Fibroblast of villous mesenchyme (primary cell): ENCODE results near the gene STOX2. TPM values are rescaled to one million over a fixed set of nuclear protein-coding genes. Genes with fewer than 3 reads are reported as not detected.

Experiments
- DNase-seq: peaks from one replicate; pipeline ENCODE4 v3.0.0-alpha.2; 2010; ENCODE audit warnings: low read depth
- H3K4me3 ChIP-seq: 2 replicates; pipeline ENCODE4 v1.5.1; 2011; ENCODE audit warnings: low read depth, mild to moderate bottlenecking, low read length
- total RNA-seq: library from RNA; depleted of rRNA; stranded (reverse); fragments of >200 nt; gene quantifications from 2 replicates; pipeline ENCODE4 v1.2.3, GENCODE V29; 2012
- TF ChIP-seq, protein P1 (sequence below): IDR thresholded peaks from 2 replicates; pipeline ENCODE4 v1.5.1; 2012; ENCODE audit warnings: low read depth, mild to moderate bottlenecking, low read length; ENCODE audit not compliant: insufficient read depth

STOX2 gene
- total RNA-seq, 1 donor, result 0.43 TPM

DNA sequence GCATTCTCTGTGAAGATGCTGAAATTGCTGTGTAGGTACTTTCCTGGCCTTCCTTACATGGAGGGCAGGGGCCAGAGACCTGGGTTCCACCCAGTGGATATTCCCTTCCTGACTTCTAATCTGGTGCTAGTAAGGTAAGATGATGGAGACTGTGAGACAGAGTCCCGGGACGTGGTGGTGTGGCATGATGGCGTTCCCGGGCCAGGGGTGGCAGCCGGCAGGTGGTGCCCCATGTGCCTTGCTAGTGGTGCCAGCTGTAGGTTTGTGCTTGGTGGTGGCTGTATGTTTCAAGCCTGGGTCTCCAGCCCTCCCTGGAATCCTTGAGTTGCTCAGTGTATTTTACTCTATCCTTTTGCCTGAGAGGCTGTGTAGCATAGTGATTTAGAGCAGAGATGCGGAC is 10.9 kb downstream of the STOX2 start:
- DNase-seq, result no peak

DNA sequence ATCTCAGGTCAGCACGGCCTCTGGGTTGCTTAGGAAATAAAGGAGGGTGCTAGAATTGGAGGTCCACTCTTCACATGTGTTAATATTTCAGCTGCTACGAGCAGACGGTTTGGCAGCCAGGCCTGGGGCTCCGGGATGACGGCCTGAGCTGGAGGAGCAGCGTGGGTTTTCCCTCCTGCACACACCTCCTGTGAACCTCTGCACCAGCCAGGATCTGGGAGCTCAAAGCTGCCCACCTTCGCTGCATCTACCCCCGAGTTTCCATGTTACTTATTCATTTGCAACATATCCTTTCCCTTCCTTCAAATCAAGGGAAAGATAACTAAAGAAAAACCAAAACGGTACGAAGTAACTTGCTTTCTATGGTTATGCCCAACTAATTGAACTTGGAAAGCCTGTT is 13.6 kb downstream of the STOX2 start:
- no peak overlapping the region for H3K4me3 ChIP-seq
- TF ChIP-seq, protein P1, sequence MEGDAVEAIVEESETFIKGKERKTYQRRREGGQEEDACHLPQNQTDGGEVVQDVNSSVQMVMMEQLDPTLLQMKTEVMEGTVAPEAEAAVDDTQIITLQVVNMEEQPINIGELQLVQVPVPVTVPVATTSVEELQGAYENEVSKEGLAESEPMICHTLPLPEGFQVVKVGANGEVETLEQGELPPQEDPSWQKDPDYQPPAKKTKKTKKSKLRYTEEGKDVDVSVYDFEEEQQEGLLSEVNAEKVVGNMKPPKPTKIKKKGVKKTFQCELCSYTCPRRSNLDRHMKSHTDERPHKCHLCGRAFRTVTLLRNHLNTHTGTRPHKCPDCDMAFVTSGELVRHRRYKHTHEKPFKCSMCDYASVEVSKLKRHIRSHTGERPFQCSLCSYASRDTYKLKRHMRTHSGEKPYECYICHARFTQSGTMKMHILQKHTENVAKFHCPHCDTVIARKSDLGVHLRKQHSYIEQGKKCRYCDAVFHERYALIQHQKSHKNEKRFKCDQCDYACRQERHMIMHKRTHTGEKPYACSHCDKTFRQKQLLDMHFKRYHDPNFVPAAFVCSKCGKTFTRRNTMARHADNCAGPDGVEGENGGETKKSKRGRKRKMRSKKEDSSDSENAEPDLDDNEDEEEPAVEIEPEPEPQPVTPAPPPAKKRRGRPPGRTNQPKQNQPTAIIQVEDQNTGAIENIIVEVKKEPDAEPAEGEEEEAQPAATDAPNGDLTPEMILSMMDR, result no peak
- no peak for DNase-seq

More for the DNA sequence above, 10.9 kb downstream of the STOX2 start:
- TF ChIP-seq, protein P1, result no peak
- no peak overlapping the region for H3K4me3 ChIP-seq

DNA sequence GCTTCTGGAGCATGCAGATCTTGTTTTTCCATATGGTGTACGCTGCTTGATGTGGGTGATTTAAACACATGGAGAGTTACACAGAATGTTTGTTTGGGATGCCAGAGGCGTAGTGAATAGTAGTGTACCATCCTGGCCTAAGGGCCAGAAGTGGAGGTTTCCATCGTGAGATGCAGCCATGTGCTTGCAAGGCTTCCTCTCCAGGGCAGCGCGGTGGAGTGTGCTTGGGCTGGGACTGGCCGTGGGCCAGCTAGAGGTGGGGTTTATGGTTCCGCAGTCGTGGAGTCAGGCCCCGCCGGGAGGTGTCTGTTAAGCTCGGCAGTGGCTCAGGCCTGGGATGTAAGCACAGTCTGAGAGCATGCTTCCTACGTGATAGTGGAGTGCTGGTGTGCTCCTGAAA is 14.0 kb downstream of the STOX2 start:
- no peak for DNase-seq
- TF ChIP-seq, protein P1, result no peak
- no peak overlapping the region for H3K4me3 ChIP-seq

DNA sequence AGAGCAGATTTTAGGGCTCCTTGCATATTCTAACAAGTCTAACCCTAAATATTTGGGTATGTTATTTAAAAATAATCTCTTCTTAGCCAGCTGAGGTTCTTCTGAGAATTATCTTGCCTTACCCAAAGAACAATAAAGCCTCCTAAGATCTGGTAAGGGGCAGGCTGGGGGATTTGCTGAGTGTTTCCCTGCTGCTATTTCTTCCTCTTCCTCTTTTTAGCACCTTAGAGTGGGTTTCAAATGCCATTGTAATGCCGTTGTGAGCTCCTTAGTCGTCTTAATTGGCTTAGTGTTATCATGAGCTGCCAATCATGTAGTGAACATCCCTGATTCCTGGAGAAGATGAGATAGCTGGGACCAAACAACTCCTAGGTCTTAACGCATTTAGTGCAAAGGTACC is 15.4 kb downstream of the STOX2 start:
- DNase-seq, result no peak
- TF ChIP-seq, protein P1, result no peak
- H3K4me3 ChIP-seq, result no peak overlapping the region

DNA sequence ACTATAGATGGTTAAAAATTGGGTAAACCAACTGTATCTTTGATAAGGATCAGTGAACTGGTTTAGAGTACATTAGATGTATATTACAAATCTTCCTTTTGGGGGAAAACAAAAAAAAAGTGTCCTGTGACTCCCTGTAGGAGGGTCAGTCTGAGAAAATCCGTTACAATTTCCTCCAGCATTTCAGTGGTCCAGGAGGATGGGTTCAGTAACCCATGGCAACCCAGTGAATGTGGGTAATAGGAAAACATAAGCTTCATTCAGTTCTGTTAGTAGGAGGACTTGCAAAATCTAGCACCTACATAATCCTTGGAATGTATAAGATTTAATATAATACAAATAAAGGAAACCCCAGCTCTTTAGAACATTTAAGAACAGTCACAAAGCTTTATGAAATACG is 16.2 kb downstream of the STOX2 start:
- no peak overlapping the region for H3K4me3 ChIP-seq
- TF ChIP-seq, protein P1, result no peak
- DNase-seq, result no peak

DNA sequence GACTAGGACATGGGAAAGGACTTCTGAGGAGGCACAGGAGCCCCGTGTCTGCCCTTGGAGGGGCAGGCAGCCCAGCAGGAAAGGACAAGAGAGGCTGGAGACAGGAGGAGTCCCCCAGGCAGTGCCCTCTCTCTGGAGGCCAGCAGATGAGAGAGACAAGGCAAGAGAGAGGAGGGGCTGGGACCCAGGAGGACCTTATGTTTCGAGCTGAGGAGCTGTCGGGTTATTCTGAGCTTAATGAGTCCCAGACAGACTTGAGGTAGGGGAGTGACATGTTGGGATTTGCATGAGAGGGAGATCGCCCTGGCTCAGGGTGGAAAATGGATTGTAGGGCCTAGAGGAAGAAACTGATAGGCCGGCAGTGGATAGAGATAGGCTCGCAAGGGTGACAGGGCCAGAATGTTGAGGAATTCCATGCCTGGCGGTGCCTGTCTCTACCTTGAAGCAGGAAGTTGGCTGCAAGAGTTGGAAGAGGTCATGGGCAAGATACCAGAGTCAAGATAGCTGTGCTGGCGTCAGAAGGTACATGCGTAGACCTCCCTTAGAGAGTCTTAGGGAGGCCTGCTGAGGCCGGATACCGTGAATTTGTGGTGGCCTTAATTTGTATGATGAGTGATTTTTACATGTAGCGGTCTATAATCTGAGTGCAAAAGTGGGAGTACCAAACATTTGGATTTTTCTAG is 19.4 kb downstream of the STOX2 start:
- no peak for DNase-seq
- TF ChIP-seq, protein P1, result no peak

DNA sequence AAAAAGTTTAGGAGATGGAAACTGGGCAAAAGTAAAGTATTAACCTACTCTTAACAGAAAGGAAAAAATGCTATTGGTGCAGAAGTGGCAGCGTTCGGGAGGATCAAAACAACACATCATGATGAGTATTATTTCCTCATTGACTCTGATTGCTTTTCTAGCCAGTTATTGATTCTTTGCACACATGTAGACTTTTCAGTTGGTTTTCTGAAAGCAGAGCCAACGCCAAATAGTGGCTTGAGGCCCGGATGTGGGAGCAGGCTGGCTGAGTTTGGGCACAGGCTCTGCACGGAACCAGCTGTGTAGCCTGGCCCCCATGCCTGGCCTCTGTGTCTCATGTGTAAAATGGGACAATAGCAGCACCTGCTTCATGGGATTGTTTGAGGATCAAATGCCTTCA is 21.8 kb downstream of the STOX2 start:
- TF ChIP-seq, protein P1, result no peak
- no peak overlapping the region for H3K4me3 ChIP-seq
- no peak for DNase-seq

More for the DNA sequence above, 19.4 kb downstream of the STOX2 start:
- H3K4me3 ChIP-seq, result no peak overlapping the region
